Measurements from ENCODE around the gene CDKN2AIP. TPM values are rescaled to one million over a fixed set of nuclear protein-coding genes. Genes with fewer than 3 reads are reported as not detected.

The CDKN2AIP gene
- total and polyA plus RNA-seq, 2 of the 4 experiments (the other 2 are of a cell fraction) = 11.0 to 16.8 TPM

- no peaks in the 10 kb centered on the region for H3K27me3 ChIP-seq (ENCODE audit: control insufficient read depth, insufficient read depth, low read length)
- POLR2A ChIA-PET (ENCODE audit: unreplicated experiment) = no interaction called here
- H3K9me1 ChIP-seq (ENCODE audit: insufficient read depth, low read length) = no peaks in the 10 kb centered on the region
- intact Hi-C loops (cut with micrococcal nuclease) (no loop called here), in situ Hi-C loops (cut with MboI; ENCODE audit: low sequenced_read_pairs) (no loop called here), dilution Hi-C loops (cut with HindIII; ENCODE audit: low sequenced_read_pairs, unreplicated experiment) (no loop called here)
- H2BK5ac ChIP-seq (ENCODE audit: low read depth, low read length, poor library complexity, severe bottlenecking) = no peak overlapping the region
- H3K18ac ChIP-seq (ENCODE audit: low read depth, low read length) = no peak overlapping the region
- H3K23ac ChIP-seq (ENCODE audit: low read depth, low read length) = no peak overlapping the region
- no peak overlapping the region for H2BK20ac ChIP-seq (ENCODE audit: low read depth, low read length)
- no peaks in the 10 kb centered on the region; the same call in 1 of the 2 replicates for H3K4me1 ChIP-seq (ENCODE audit: control insufficient read depth, insufficient read depth, low read length)
- H3K36me3 ChIP-seq (ENCODE audit: control insufficient read depth, insufficient read depth, low read length) = no peaks in the 10 kb centered on the region
- no peaks in the 10 kb centered on the region for H4K20me1 ChIP-seq (ENCODE audit: insufficient read depth, low read length)
- no peak overlapping the region for H3K9ac ChIP-seq (ENCODE audit: low read depth, low read length)
- no peak overlapping the region for H3K14ac ChIP-seq (replicated peaks; ENCODE audit: low read depth, low read length)
- ATAC-seq (ENCODE audit: low read depth) (no peak), DNase-seq (no peak)
- no peak overlapping the region for H2BK15ac ChIP-seq (ENCODE audit: low read depth, low read length)
- no peak overlapping the region for H3K4me2 ChIP-seq (ENCODE audit: low read depth, low read length)
- no peak overlapping the region for H3K56ac ChIP-seq (ENCODE audit: extremely low read depth, insufficient read depth, low read length)
- no peak overlapping the region for H3K4me3 ChIP-seq (ENCODE audit: insufficient read depth, low read depth, low read length)
- H4K91ac ChIP-seq (ENCODE audit: insufficient read depth, low read depth, low read length) = no peak overlapping the region
- H2AFZ ChIP-seq (replicated peaks; ENCODE audit: low read length, poor library complexity) = no peak overlapping the region
- H2AK9ac ChIP-seq (replicated peaks; ENCODE audit: low read depth, low read length, poor library complexity) = no peak overlapping the region
- no peak overlapping the region for H2AK5ac ChIP-seq (ENCODE audit: low read depth, low read length)
- WGBS, 2 experiments (ENCODE audit: extremely low coverage in 2 of 2, insufficient read length in 1 of 2) = no CpG with 5 or more reads among the region's 5 CpGs
- CTCF ChIA-PET = no interaction called here
- BruUV-seq (replicated peaks) = no TSS peak
- no peak overlapping the region for H4K5ac ChIP-seq (ENCODE audit: low read depth, low read length)
- H3K27ac ChIP-seq (ENCODE audit: insufficient read depth, low read length) = no peak overlapping the region
- H3K4ac ChIP-seq (ENCODE audit: low read depth, low read length) = no peak overlapping the region
- H3K79me1 ChIP-seq (ENCODE audit: low read depth in 1 of 2, low read length in 2 of 2) = no peaks in the 10 kb centered on the region
- H2BK120ac ChIP-seq (ENCODE audit: low read depth, low read length) = no peak overlapping the region; the same call in 1 of the 2 replicates
- no peaks in the 10 kb centered on the region; the same call in 1 of the 2 replicates for H3K9me3 ChIP-seq (ENCODE audit: control insufficient read depth, insufficient read depth, low read length)
- TF ChIP-seq BHLHE40 (IDR thresholded peaks at IDR 0.05; ENCODE audit: low read depth, low read length) = no peak
- TF ChIP-seq, protein P1, sequence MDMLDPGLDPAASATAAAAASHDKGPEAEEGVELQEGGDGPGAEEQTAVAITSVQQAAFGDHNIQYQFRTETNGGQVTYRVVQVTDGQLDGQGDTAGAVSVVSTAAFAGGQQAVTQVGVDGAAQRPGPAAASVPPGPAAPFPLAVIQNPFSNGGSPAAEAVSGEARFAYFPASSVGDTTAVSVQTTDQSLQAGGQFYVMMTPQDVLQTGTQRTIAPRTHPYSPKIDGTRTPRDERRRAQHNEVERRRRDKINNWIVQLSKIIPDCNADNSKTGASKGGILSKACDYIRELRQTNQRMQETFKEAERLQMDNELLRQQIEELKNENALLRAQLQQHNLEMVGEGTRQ (IDR thresholded peaks at IDR 0.05; ENCODE audit: low read depth, low read length) = no peak
- no peak overlapping the region for H4K8ac ChIP-seq (ENCODE audit: low read depth in 2 of 2, low read length in 2 of 2)
Observed at GRCh38 chr4:183434666-183435190, 9.7 kb upstream of the CDKN2AIP start.

Data from IMR-90 (cell line).